ENCODE measurements around the gene ZAP70.

DNA sequence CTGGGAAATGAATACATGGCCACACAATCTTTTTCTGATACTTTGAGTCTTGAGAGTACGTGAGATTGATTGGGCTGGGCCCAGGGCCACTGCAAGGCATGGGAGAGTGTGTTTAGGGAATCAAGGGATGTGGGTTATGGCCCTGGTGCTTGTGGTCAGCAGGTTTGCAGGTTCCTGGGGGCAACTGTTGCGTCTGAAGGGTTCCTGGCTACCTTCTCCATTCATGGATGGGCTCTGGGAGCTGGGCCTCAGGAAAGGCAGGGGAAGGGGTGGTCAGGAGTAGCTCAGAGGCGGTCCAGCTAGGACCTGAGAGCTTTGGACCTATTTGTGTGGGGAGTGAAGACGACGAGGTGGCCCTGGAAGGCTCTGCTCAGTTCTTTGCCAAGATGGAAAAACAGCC is 8.4 kb upstream of the ZAP70 start:
- TF ChIP-seq, protein P1, sequence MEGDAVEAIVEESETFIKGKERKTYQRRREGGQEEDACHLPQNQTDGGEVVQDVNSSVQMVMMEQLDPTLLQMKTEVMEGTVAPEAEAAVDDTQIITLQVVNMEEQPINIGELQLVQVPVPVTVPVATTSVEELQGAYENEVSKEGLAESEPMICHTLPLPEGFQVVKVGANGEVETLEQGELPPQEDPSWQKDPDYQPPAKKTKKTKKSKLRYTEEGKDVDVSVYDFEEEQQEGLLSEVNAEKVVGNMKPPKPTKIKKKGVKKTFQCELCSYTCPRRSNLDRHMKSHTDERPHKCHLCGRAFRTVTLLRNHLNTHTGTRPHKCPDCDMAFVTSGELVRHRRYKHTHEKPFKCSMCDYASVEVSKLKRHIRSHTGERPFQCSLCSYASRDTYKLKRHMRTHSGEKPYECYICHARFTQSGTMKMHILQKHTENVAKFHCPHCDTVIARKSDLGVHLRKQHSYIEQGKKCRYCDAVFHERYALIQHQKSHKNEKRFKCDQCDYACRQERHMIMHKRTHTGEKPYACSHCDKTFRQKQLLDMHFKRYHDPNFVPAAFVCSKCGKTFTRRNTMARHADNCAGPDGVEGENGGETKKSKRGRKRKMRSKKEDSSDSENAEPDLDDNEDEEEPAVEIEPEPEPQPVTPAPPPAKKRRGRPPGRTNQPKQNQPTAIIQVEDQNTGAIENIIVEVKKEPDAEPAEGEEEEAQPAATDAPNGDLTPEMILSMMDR (IDR thresholded peaks at IDR 0.05): no peak
- TF ChIP-seq, protein P2, sequence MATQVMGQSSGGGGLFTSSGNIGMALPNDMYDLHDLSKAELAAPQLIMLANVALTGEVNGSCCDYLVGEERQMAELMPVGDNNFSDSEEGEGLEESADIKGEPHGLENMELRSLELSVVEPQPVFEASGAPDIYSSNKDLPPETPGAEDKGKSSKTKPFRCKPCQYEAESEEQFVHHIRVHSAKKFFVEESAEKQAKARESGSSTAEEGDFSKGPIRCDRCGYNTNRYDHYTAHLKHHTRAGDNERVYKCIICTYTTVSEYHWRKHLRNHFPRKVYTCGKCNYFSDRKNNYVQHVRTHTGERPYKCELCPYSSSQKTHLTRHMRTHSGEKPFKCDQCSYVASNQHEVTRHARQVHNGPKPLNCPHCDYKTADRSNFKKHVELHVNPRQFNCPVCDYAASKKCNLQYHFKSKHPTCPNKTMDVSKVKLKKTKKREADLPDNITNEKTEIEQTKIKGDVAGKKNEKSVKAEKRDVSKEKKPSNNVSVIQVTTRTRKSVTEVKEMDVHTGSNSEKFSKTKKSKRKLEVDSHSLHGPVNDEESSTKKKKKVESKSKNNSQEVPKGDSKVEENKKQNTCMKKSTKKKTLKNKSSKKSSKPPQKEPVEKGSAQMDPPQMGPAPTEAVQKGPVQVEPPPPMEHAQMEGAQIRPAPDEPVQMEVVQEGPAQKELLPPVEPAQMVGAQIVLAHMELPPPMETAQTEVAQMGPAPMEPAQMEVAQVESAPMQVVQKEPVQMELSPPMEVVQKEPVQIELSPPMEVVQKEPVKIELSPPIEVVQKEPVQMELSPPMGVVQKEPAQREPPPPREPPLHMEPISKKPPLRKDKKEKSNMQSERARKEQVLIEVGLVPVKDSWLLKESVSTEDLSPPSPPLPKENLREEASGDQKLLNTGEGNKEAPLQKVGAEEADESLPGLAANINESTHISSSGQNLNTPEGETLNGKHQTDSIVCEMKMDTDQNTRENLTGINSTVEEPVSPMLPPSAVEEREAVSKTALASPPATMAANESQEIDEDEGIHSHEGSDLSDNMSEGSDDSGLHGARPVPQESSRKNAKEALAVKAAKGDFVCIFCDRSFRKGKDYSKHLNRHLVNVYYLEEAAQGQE (IDR thresholded peaks at IDR 0.05): no peak
- TF ChIP-seq CEBPB (IDR thresholded peaks at IDR 0.05) (no peak), RFX5 (IDR thresholded peaks at IDR 0.05) (no peak), MAFK (IDR thresholded peaks at IDR 0.05; ENCODE audit: partially characterized antibody) (no peak), EP300 (IDR thresholded peaks at IDR 0.05) (no peak), JUNB (IDR thresholded peaks at IDR 0.05) (no peak), POLR2A (IDR thresholded peaks at IDR 0.05; ENCODE audit: low read length) (no peak), BHLHE40 (IDR thresholded peaks at IDR 0.05; ENCODE audit: low read depth, low read length) (no peak), HDAC2 (IDR thresholded peaks at IDR 0.05) (no peak), ZFP36 (IDR thresholded peaks at IDR 0.05; ENCODE audit: borderline replicate concordance, partially characterized antibody) (no peak), KDM5A (IDR thresholded peaks at IDR 0.05) (no peak), CBX2 (IDR thresholded peaks at IDR 0.05; ENCODE audit: borderline replicate concordance, low read depth) (no peak)
- TF ChIP-seq, protein P3, sequence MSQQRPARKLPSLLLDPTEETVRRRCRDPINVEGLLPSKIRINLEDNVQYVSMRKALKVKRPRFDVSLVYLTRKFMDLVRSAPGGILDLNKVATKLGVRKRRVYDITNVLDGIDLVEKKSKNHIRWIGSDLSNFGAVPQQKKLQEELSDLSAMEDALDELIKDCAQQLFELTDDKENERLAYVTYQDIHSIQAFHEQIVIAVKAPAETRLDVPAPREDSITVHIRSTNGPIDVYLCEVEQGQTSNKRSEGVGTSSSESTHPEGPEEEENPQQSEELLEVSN (IDR thresholded peaks at IDR 0.05; ENCODE audit: borderline replicate concordance, low read depth): no peak

Measured in A549 (cell line).